MG63 (cell line): ENCODE results near the gene COMMD1. TPM values are rescaled to one million over a fixed set of nuclear protein-coding genes. Genes with fewer than 3 reads are reported as not detected.
"Not testable (repeated sequence)": the region's sequence is repeated elsewhere in the genome, so short reads cannot be mapped to it uniquely, and the experiment has no call there.

ENCODE experiments used
- DNase-seq: peaks from one replicate; pipeline ENCODE4 v3.0.0-alpha.2; 2020
- H3K27me3 ChIP-seq: fragments of 250-450 bp; sonication (Bioruptor Pico); 2 replicates; pipeline ENCODE4 v1.5.1; 2020; ENCODE audit warnings: mild to moderate bottlenecking, moderate library complexity
- H3K36me3 ChIP-seq: fragments of 250-450 bp; sonication (Bioruptor Pico); 2 replicates; pipeline ENCODE4 v1.5.1; 2020; ENCODE audit warnings: mild to moderate bottlenecking, moderate library complexity
- H3K4me3 ChIP-seq: fragments of 250-450 bp; sonication (Bioruptor Pico); 2 replicates; pipeline ENCODE4 v1.5.1; 2020; ENCODE audit warnings: mild to moderate bottlenecking, moderate library complexity
- H3K9me3 ChIP-seq: fragments of 250-450 bp; sonication (Bioruptor Pico); 2 replicates; pipeline ENCODE4 v1.5.1; 2020; ENCODE audit warnings: mild to moderate bottlenecking, moderate library complexity
- total RNA-seq: library from RNA; depleted of rRNA; stranded (reverse); fragments of >200 nt; shearing (Covaris generic); gene quantifications from 2 replicates; pipeline ENCODE4 v1.2.3, GENCODE V29; 2014; ENCODE audit warnings: low replicate concordance

COMMD1 gene
- total RNA-seq, 1 experiment from 2014 or later = 24.8 TPM

DNA sequence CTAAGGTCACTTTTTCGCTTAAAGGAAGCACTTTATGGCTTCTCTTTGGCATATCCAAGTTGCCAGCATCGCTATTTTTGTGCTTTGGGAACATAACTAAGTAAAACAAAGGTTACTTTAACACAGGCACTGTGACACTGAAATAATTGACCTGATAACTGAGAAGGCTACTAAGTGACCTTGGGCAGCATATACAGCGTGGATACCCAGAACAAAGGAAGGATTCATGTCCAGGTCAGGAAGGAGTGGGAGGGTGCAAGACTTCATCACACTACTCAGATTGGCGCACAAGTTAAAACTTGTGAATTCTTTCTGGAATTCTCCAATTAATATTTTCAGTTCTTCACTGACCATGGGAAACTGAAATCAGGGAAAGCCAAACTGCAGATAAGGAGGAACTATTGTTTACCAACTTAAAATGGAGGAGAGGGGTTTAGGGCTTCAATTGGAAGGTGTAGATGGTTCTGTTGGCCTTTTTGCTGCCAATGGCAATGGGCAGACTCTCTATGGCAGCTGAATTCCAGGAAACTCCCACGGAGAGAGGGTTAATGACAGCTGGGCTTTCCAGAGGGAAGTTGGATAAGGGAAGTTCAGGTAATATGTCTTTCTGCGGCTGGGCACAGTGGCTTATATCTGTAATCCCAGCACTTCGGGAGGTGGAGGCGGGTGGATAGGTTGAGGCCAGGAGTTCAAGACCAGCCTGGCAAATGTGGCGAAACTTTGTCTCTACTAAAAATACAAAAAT is 45.3 kb downstream of the COMMD1 start:
- Histone ChIP-seq H3K36me3 (no peaks in the 10 kb centered on the region), H3K9me3 (peaks cover 10% of the 10 kb centered on the region), H3K27me3 (no peaks in the 10 kb centered on the region), H3K4me3 (no peak overlapping the region)
- no peak for DNase-seq

DNA sequence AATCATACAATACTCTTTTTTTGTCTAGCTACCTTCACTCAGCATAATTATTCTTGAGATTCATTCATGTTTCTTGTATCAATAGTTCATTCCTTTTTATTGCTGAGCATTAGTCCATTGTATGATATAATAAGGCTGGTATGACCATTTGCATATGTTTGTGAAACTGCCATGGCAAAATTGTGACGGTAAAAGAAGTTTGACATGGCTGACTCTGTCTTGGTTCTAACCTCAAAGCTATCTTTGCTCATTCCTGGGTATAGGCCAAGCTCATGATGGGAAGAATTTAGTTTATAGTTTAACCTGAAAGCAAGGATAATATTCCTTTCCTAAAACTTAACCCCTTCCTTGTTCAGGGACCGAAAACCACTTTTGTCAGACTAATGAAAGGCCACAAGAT is 46.4 kb downstream of the COMMD1 start:
- Histone ChIP-seq H3K9me3 (peaks cover 10% of the 10 kb centered on the region), H3K27me3 (no peaks in the 10 kb centered on the region), H3K36me3 (no peaks in the 10 kb centered on the region), H3K4me3 (no peak overlapping the region)
- no peak for DNase-seq

DNA sequence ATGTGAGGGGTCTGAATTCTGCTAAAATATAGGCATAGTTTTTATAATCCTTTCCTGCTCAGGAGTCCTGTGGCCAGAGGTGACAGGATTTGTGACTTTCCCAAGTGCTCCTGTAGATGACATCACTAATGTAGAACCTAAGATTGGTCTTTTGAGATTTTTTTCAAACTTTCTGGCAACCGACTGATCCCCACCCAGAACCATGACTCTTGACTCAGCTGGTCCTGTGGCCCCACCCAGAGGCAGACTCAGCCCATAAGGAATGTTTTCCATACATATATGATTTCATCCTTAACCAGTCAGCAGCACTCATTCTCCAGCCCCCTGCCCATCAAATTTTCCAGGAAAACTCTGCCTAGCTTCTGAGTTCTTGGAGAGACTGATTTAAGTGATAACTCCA is 46.8 kb downstream of the COMMD1 start:
- Histone ChIP-seq H3K9me3 (peaks cover 10% of the 10 kb centered on the region), H3K27me3 (no peaks in the 10 kb centered on the region), H3K36me3 (no peaks in the 10 kb centered on the region), H3K4me3 (no peak overlapping the region)
- no peak for DNase-seq

DNA sequence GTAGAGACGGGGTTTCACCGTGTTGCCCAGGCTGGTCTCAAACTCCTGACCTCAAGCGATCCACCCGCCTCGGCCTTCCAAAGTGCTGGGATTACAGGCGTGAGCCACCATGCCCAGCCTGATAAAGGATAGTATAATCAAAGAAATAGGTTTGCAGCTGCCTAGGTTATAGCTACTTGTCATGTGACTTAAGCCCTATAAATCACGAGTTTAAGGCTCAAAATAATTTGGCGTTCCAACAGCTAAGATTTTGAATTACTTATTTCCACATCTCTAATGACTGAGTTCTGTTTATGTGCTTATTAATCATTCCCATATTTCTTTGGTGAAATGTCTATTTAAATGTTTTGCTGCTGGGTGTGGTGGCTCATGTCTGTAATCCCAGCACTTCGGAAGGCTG is 49.4 kb downstream of the COMMD1 start:
- H3K4me3 ChIP-seq, DNase-seq, H3K27me3 ChIP-seq, H3K9me3 ChIP-seq, H3K36me3 ChIP-seq: not testable (repeated sequence)

DNA sequence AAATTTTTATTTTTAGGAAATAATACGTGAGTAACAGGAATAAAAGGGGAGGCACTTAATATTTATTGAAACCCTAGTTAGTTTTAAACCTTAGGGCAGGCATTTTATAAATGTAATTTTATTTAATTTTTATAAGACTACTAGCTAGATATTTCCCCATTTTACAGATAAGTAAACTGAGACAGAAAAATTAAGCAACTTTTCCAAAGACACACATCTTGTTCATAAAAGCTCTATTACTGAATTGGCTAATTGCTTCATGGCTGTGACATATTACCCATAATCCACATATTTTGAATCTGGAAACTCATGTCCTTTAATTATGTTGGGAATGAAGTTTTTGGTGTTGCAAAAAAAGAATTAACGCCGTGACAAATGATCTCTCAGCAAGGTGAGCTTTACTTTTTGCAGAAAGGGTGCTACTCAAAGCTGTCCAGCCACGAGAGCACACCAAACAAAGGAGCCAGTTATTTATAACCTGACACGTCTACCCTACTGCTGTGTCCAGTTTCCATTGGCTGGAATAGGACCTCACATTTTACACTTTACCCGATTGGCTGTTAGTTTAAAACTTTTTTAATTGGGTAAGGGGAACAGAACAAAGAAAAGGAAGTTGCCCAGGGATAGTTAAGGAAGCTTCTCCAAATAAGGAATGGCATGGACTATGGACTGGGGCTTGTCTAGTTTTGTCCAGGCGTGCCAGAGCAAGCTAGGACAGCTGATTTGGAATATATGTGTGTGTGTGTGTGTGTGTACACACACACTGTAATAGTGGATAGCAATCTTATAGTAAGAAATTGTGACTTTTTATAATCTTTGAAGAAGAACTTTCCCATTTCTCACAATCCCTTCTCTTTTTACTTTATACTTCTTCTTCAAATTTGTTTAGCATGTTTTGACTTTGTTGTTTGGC is 54.2 kb downstream of the COMMD1 start:
- no peaks in the 10 kb centered on the region for H3K36me3 ChIP-seq
- no peak for DNase-seq
- H3K4me3 ChIP-seq = no peak overlapping the region
- H3K9me3 ChIP-seq = no peaks in the 10 kb centered on the region
- no peaks in the 10 kb centered on the region for H3K27me3 ChIP-seq

DNA sequence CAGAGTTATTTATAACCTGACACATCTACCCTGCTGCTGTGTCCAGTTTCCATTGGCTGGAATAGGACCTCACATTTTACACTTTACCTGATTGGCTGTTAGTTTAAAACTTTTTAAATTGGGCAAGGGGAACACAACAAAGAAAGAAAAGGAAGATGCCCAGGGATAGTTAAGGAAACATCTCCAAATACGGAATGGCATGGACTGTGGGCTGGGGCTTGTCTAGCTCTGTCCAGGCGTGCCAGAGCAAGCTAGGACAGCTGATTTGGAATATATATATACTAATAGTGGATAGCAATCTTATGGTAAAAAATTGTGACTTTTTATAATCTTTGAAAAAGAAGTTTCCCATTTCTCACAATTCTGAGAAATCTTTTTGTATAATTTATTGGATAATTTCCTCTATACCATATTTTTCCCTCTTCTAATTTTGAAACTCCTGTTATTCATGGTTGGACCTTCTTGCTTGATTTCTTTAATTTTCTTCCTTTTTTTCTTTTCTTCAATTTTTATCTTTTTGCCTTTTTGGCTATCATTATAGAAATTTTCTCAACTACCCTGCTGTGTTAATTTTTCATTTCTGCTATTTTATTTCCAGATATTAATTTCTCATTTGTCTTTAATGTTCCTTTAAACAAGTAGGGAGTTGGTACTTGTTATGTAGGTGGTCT is 55.9 kb downstream of the COMMD1 start:
- Histone ChIP-seq H3K9me3 (no peaks in the 10 kb centered on the region), H3K4me3 (no peak overlapping the region), H3K27me3 (no peaks in the 10 kb centered on the region), H3K36me3 (no peaks in the 10 kb centered on the region)
- no peak for DNase-seq

DNA sequence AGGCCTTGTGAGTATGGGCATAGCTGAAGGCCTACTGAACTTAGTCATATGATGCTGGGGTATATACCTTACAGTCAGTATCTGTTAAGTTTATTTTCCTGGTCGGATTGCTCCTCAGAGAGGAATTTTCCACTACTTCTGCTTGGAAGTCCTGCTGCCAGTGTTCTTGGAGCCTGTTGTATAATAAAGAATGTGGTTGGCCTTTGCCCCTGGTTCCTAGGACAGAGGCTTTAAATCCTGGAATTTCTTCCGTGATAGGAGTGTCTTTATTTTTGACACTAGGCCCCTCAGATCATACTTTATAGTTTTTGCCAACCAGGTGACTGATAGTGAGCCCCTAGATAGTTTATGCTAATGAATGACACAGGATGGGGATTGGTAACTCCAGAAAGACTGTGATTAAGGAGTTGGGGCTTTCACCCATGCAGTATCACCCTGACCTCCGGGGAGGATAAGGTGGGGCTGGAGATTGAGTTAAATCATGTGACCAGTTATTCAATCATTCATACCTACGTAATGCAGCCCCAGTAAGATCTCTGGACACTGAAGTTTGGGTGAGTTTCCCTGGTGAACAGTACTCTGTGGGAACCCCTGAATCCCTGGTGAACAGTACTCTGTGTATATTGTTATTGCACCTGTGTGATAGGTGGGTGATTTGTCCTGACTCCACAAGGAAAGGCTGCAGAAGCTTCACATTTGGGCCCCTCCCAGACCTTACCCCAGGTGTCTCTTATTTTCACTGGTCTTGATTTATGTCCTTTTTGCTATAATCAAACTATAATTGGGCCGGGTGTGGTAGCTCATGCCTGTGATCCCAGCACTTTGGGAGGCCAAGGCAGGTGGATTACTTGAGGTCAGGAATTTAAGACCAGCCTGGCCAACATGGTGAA is 56.9 kb downstream of the COMMD1 start:
- Histone ChIP-seq H3K4me3 (no peak overlapping the region), H3K9me3 (no peaks in the 10 kb centered on the region), H3K36me3 (no peaks in the 10 kb centered on the region), H3K27me3 (no peaks in the 10 kb centered on the region)
- no peak for DNase-seq

DNA sequence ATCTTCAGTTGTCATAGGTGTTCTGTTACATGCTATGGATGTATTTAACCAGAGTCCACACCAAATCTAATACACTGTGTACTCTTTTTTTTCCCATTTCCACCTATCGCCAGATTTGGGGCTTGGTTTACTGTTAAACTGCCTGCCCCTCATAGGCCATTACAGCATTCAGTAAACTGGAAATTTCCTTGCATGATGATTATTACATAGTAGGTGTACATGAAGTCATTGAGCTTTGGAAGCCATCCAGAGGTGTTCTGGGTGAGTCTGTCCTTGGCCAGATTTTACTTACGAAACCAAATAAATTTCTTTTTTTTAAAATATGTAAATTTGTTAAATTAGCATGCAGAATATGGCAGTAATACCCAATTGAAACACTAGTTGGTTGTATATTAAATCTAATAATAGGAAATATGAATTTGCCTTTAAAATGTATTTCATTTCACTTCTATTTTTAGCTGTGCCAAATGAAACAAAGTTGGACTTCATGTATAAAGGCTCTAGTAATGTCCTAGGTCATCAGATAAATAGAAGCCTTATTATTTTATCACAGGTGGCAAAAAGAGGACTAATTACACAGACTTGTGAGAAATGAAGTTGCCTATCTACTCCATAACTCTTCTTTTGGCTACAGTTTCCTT is 60.7 kb downstream of the COMMD1 start:
- H3K36me3 ChIP-seq = no peaks in the 10 kb centered on the region
- no peak for DNase-seq
- no peaks in the 10 kb centered on the region for H3K27me3 ChIP-seq
- H3K4me3 ChIP-seq = no peak overlapping the region
- H3K9me3 ChIP-seq = no peaks in the 10 kb centered on the region

DNA sequence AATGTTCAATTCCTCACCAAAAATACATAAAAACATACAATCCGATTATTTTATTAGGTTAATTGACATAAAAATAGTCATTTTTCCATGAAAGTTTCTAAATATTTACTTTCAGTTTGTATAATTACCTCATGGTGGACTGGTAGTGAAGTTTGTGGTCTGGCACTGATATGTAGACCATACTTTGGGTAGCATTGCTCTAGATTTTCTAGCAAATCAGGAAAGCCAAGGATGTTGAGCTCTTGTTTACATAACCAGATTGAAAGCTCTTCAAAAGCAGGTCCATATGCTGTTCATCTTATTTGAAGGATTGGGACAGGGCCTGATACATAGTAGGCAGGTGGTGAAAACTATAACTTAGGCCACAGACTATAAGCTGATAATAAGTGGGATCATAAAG is 61.8 kb downstream of the COMMD1 start:
- no peak for DNase-seq
- H3K36me3 ChIP-seq = no peaks in the 10 kb centered on the region
- H3K4me3 ChIP-seq = no peak overlapping the region
- H3K27me3 ChIP-seq = no peaks in the 10 kb centered on the region
- H3K9me3 ChIP-seq = no peaks in the 10 kb centered on the region

DNA sequence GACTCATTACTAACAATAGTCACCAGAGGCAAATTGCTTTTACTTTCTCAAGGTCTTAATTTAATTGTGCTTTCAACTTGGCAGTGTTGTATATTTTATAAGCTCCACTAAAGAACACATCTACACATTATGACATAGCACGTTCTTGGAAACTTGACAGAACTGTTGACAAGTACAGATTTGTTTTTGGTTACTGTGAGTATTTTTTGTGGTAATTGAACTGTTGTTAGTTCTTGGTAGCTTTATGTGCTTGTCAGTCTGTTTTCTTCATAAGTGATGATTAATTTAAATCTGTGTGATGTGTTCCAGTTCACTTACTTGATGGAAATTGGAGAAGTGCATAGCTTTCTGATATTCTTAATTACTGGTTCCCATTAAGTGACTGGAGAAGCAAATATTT is 63.9 kb downstream of the COMMD1 start:
- no peaks in the 10 kb centered on the region for H3K9me3 ChIP-seq
- no peaks in the 10 kb centered on the region for H3K27me3 ChIP-seq
- DNase-seq = no peak
- no peak overlapping the region for H3K4me3 ChIP-seq
- H3K36me3 ChIP-seq = no peaks in the 10 kb centered on the region

DNA sequence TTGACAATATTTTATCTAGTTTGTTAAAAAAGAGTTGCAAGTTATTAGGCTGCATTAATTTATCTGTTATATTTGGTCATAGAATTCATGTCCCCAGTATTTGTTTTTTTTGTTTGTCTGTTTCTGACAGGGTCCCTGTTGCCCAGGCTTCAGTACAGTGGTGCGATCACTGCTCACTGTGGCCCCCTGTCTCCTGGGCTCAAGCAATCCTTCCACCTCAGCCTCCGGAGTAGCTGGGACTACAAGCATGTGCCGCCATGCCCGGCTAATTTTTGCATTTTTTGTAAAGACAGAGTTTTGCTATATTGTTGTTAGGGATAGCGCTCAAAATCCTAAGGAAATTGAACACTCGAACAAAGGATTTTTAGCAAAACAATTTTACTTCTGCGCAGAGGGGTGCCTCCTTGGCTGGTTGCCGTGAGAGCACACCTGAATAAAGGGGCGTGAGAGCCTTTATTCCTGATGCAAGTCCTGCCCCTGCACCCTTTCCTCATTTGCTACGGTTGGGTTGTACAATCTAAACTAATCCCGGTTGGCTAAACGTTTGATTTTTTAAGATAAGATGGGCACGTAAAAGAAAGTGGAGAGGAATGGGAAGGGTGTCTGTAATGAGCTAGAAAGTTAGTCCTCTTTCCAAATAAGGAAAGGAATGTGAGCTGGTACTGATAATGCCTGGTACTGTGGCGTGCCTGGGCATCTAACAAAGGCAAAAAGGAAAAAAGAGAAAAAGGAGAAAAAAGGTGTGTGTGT is 65.5 kb downstream of the COMMD1 start:
- Histone ChIP-seq H3K9me3 (no peaks in the 10 kb centered on the region), H3K36me3 (no peaks in the 10 kb centered on the region), H3K27me3 (no peaks in the 10 kb centered on the region), H3K4me3 (no peak overlapping the region)
- no peak for DNase-seq

DNA sequence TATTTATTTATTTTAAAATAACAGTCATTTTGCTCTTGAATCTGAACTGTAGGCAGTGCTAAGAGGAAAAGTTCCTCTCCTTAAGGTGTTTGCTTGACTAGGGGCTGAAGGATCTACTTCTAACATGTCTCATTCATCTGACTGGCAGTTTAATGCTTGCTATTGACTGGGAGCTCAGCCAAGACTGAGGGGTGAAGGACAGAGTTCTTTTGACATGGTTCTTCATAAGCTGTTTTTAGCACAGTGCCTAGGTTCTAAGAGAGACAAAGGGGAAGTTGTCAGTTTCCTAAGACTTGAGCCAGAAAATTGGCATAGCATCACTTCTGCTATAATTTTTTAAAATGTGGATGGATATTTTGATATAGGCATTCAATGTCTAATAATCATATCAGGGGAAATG is 73.0 kb downstream of the COMMD1 start:
- Histone ChIP-seq H3K27me3 (no peaks in the 10 kb centered on the region), H3K4me3 (no peak overlapping the region), H3K36me3 (no peaks in the 10 kb centered on the region), H3K9me3 (peaks cover 9% of the 10 kb centered on the region)
- DNase-seq = no peak

DNA sequence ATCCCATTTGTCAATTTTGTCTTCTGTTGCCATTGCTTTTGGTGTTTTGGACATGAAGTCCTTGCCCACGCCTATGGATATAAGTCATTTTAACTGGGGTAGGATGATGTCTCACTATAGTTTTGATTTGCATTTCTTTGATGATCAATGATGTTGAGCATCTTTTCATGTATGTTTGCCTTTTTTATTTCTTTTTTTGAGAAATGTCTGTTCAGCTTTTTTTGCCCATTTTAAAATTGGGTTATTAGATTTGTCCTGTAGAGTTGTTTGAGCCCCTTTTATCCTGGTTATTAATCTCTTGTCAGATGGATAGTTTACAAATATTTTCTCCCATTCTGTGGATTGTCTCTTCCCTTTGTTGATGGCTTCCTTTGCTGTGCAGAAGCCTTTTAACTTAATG is 75.3 kb downstream of the COMMD1 start:
- H3K27me3 ChIP-seq = no peaks in the 10 kb centered on the region
- H3K36me3 ChIP-seq = no peaks in the 10 kb centered on the region
- no peak overlapping the region for H3K4me3 ChIP-seq
- H3K9me3 ChIP-seq = peaks cover 9% of the 10 kb centered on the region
- DNase-seq = no peak

DNA sequence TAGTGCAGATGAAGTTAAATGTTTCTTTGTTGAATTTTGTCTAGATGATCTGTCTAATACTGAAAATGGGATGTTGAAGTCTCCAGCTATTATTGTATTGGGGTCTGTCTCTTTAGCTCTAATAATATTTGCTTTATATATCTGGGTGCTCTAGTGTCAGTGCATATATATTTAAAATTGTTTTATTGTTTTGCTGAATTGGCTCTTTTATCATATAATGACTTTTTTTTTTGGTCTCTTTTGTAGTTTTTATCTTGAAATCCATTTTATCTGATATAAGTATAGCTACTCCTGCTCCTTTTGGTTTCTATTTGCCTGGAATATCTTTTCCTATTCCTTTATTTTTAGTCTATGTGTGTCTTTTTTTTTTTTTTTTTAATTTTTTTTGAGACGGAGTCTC is 79.2 kb downstream of the COMMD1 start:
- peaks cover 9% of the 10 kb centered on the region for H3K9me3 ChIP-seq
- no peak overlapping the region for H3K4me3 ChIP-seq
- no peak for DNase-seq
- H3K27me3 ChIP-seq = no peaks in the 10 kb centered on the region
- no peaks in the 10 kb centered on the region for H3K36me3 ChIP-seq

DNA sequence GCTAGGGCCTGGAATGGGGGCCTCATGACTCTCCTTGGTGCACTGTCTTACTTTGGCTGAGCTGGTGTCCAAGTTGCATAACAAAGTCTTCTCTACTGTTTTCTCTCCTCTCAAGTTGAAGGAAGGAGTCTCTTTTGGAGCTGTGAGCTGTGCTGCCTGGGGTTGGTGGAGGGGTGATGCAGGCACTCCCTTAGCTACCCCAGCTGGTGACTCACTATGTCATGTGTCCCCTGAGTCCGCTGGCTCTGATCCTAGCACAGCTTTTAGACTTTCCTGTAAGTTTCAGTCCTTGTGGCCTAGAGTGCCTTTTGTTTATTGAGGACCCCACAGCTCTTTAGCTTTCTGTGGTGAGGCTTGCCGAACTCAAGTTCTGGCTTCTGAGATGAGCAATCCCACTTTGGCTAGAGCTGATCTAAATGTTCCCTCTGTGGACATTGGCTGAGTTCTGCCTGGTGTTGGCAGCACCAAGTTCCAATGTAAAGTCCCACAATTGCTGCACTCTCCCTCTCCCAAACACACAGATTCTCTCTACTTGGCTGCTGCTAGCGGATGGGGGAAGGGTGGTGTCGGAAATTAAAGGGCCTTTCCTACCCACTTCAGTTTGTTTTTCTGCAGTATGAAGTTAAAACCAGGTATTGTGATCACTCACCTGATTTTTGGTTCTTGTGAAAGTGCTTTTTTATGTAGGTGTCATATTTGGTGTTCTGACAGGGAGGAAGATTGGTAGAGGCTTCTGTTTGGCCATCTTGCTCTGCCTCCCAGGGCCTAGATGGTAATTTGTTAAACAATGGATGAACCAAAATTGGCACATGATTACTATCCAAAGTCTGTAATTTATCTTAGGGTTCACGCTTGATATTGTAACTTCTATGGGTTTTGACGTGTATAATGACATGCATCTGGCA is 83.2 kb downstream of the COMMD1 start:
- Histone ChIP-seq H3K4me3 (no peak overlapping the region), H3K27me3 (no peaks in the 10 kb centered on the region), H3K36me3 (no peaks in the 10 kb centered on the region), H3K9me3 (no peaks in the 10 kb centered on the region)
- DNase-seq = no peak
